GM12878 (cell line): ENCODE measurements around the gene TMEM161A. TPM values are rescaled to one million over a fixed set of nuclear protein-coding genes. Genes with fewer than 3 reads are reported as not detected.

Experiments used
- ATAC-seq: fragments of 200-7000 bp; cut with Tn5 transposase; 3 replicates; pipeline ENCODE4 v1.9.1; 2020; ENCODE audit warnings: mild to moderate bottlenecking, moderate library complexity
- BruUV-seq: library from RNA; stranded (reverse); fragments of 400-500 nt; replicated peaks from 2 replicates; lab custom pipeline; 2021; lab: Mats Ljungman, UMichigan
- CTCF ChIA-PET: fragments of 300-600 bp; sonication (Branson Sonifier 250); formaldehyde crosslinking; extraction: SDS; loops from one replicate; lab custom pipeline; 2021; ENCODE audit warnings: inconsistent platforms; lab: Yijun Ruan, JAX
- POLR2A ChIA-PET: fragments of 350-600 bp; formaldehyde crosslinking; extraction: SDS; loops from one replicate; lab custom pipeline; 2021; ENCODE audit warnings: inconsistent platforms; lab: Charles Lee
- RAD21 ChIA-PET: fragments of 300-600 bp; sonication (Branson Sonifier 250); formaldehyde crosslinking; loops from one replicate; lab custom pipeline; 2023; ENCODE audit warnings: antibody characterized with exemption; ENCODE audit not compliant: unreplicated experiment; lab: Charles Lee
- SMC1A ChIA-PET: fragments of 300-600 bp; sonication (Branson Sonifier 250); formaldehyde crosslinking; loops from one replicate; lab custom pipeline; 2023; ENCODE audit not compliant: unreplicated experiment, uncharacterized antibody; lab: Charles Lee
- DNase-seq: peaks from one replicate; pipeline ENCODE4 v3.0.0-alpha.2; 2011; ENCODE audit warnings: low read depth, low spot score
- FAIRE-seq: peaks from 3 replicates; lab custom pipeline; 2011; peaks lifted over from hg19 to GRCh38; lab: Jason Lieb, UNC
- H2AFZ ChIP-seq: 2 replicates; pipeline ENCODE4 v1.6.0; 2011; ENCODE audit warnings: low read depth, low read length, control low read depth; ENCODE audit not compliant: control insufficient read depth
- H3K27ac ChIP-seq: 2 replicates; pipeline ENCODE4 v1.5.1; 2011; ENCODE audit warnings: control low read depth; ENCODE audit not compliant: control insufficient read depth, insufficient read depth
- H3K27me3 ChIP-seq, 2 experiments: replicated peaks in 1 of 2; 2 replicates each; pipeline versions ENCODE4 v1.6.0 to v1.6.1; 2011; ENCODE audit warnings: low read length in 1 of 2; ENCODE audit not compliant: control insufficient read depth in 2 of 2, insufficient read depth in 2 of 2
- H3K36me3 ChIP-seq, 2 experiments: 2 replicates each; pipeline ENCODE4 v1.5.1; 2011; ENCODE audit warnings: low read length in 1 of 2; ENCODE audit not compliant: control insufficient read depth in 2 of 2, insufficient read depth in 2 of 2
- H3K4me1 ChIP-seq: 2 replicates; pipeline ENCODE4 v1.6.1; 2011; ENCODE audit warnings: mild to moderate bottlenecking, low read length, moderate library complexity, mixed read lengths; ENCODE audit not compliant: control insufficient read depth, insufficient read depth
- H3K4me2 ChIP-seq: 2 replicates; pipeline ENCODE4 v1.6.0; 2011; ENCODE audit warnings: control low read depth; ENCODE audit not compliant: control insufficient read depth, insufficient read depth
- H3K4me3 ChIP-seq: fragments of 200-600 bp; sonication (generic); 2 replicates; pipeline ENCODE4 v1.5.1; 2016
- H3K79me2 ChIP-seq: 2 replicates; pipeline ENCODE4 v1.6.0; 2011; ENCODE audit warnings: low read length; ENCODE audit not compliant: control insufficient read depth, insufficient read depth
- H3K9ac ChIP-seq: 2 replicates; pipeline ENCODE4 v1.8.0; 2011; ENCODE audit warnings: low read length, control low read depth, mixed read lengths; ENCODE audit not compliant: control insufficient read depth, insufficient read depth
- H3K9me3 ChIP-seq: replicated peaks from 3 replicates; pipeline ENCODE4 v1.5.1; 2011; ENCODE audit warnings: mild to moderate bottlenecking, low read length; ENCODE audit not compliant: control insufficient read depth, insufficient read depth
- H4K20me1 ChIP-seq: 2 replicates; pipeline ENCODE4 v1.6.0; 2011; ENCODE audit not compliant: control insufficient read depth, insufficient read depth
- ATF7 ChIP-seq: fragments of 450-650 bp; IDR thresholded peaks from 2 replicates; pipeline ENCODE4 v1.6.1; 2016; ENCODE audit warnings: low read depth, mild to moderate bottlenecking
- CEBPZ ChIP-seq: fragments of 150-350 bp; IDR thresholded peaks from 2 replicates; pipeline ENCODE4 v1.6.1; 2016; ENCODE audit warnings: low read depth, low read length
- CREM ChIP-seq: IDR thresholded peaks from 2 replicates; pipeline ENCODE4 v1.6.1; 2014; ENCODE audit warnings: antibody characterized with exemption, low read depth
- NFYA ChIP-seq: IDR thresholded peaks from 2 replicates; pipeline ENCODE4 v1.6.1; 2011; ENCODE audit warnings: low read depth, mild to moderate bottlenecking, low read length, improper control_type of control experiment, borderline replicate concordance
- PAX5 ChIP-seq: IDR thresholded peaks from 2 replicates; pipeline ENCODE4 v1.6.1; 2011; ENCODE audit warnings: low read depth, low read length, borderline replicate concordance
- POLR2A ChIP-seq: IDR thresholded peaks from 2 replicates; pipeline ENCODE4 v1.6.1; 2011; ENCODE audit warnings: low read depth, mild to moderate bottlenecking, low read length
- WGBS: methylation state at CpG from one replicate; pipeline ENCODE4 v1.1.6; 2016; ENCODE audit warnings: low lambda C conversion rate; ENCODE audit not compliant: insufficient replicate concordance, insufficient coverage; ENCODE audit errors: missing lambda C conversion rate; 5-methylcytosine and 5-hydroxymethylcytosine counted together
- in situ Hi-C: fragments of 300-500 bp; cut with MboI; formaldehyde crosslinking; loops from 9 replicates; pipeline ENCODE4 v1.14.3; 2018; ENCODE audit warnings: mixed read lengths
- intact Hi-C: fragments of 100-400 bp; cut with micrococcal nuclease; formaldehyde crosslinking; loops from one replicate; pipeline ENCODE4 v1.14.2; 2022; ENCODE audit not compliant: unreplicated experiment
- polyA plus RNA-seq, 11 experiments: library from polyadenylated mRNA; depleted of rRNA in 4 of 11; unstranded in 6 of 11; stranded (reverse) in 5 of 11; fragments of >200 nt; fragmentation: Nextera tagmentation in 4 of 11; fragmentation: Illumina TruSeq in 1 of 11; extraction: Ambion mirVana in 4 of 11; extraction: Trizol in 1 of 11; gene quantifications; 1 replicate in 1 of 11; 2 replicates in 10 of 11; pipeline versions ENCODE4 v1.2.1 to v1.2.3, GENCODE V29; 2011 to 2016; ENCODE audit warnings: inconsistent platforms in 2 of 11, missing spikeins in 2 of 11, low read depth in 1 of 11
- total RNA-seq, 4 experiments: library from RNA; depleted of rRNA in 3 of 4; stranded (reverse); fragments of >200 nt in 3 of 4; fragmentation: Illumina TruSeq in 1 of 4; extraction: Trizol in 1 of 4; gene quantifications; 2 replicates each; pipeline versions ENCODE4 v1.2.1 to v1.2.3, GENCODE V29; 2013 to 2021

The TMEM161A gene
- total and polyA plus RNA-seq, 10 of the 15 experiments (the other 5 are each of a cell fraction or from before 2014, with no cell fraction given), result 1.1 to 37.1 (median 19.0) TPM

DNA sequence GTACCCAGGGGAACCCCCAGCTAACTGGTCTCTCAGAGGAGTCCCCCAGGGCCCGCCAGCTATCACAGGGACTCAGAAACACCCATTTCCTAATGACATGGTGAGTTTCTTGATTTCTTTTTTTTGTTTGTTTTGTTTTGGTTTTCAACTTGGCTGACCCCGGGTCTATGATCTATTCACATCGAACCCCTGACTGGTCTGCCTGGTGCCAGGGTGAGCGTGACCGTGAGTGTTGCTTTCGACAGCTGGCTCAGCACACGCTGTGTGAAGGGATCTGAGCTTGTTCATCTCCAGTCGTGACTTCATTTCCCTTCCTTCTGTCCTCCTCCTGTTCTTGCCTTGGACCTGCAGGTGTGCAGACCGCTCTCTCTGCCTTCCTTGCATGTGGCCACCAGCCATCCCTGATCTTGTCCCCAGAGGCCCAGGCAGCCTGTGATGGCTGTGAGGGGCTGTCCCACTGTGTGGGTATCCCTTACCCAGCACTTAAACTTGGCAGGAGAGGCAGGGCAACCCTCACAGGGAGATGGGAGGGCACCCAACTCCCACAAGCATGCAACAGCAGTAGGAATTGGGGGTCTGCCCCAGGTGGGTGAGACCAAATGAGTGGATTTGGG, 26.2 kb downstream of the TMEM161A start:
- H3K9ac ChIP-seq, result no peak overlapping the region
- SMC1A ChIA-PET, result interaction anchor here (1.7 kb wide), 1 partner anchor 59 kb away, joined by 4 read pairs; no protein-coding TSS in a partner anchor
- no peak overlapping the region for H3K27ac ChIP-seq
- 52% methylated on average over 9 of the region's 9 CpGs for WGBS
- H2AFZ ChIP-seq, result no peak overlapping the region
- H3K4me3 ChIP-seq, result no peak overlapping the region
- no peaks in the 10 kb centered on the region for H3K27me3 ChIP-seq
- no peak overlapping the region for H3K4me2 ChIP-seq
- no peaks in the 10 kb centered on the region for H3K4me1 ChIP-seq
- H3K9me3 ChIP-seq, result no peaks in the 10 kb centered on the region
- H3K36me3 ChIP-seq, result no peaks in the 10 kb centered on the region
- intact Hi-C loops (loop anchor here (5.0 kb wide), 1 partner anchor 60 kb away; no protein-coding TSS in a partner anchor), in situ Hi-C loops (no loop called here)
- POLR2A ChIA-PET, result interaction anchor here (0.5 kb wide), 1 partner anchor 268 kb away, joined by 4 read pairs; no protein-coding TSS in a partner anchor
- H3K79me2 ChIP-seq, result no peaks in the 10 kb centered on the region
- H4K20me1 ChIP-seq, result no peaks in the 10 kb centered on the region
- RAD21 ChIA-PET, result interaction anchor here (0.8 kb wide), 1 partner anchor 47 kb away, joined by 3 read pairs; no protein-coding TSS in a partner anchor
- no TSS peak for BruUV-seq
- no peak for DNase-seq
- ATAC-seq, result no peak
- CTCF ChIA-PET, result interaction anchor here (1.1 to 1.4 kb wide), 3 partner anchors 57 to 63 kb away, joined by 3 read pairs; no protein-coding TSS in a partner anchor
- TF ChIP-seq NFYA (no peak), POLR2A (0 out of 2 replicates have a peak, but pooled peaks have one; percentile 16)
- FAIRE-seq, result no peak

DNA sequence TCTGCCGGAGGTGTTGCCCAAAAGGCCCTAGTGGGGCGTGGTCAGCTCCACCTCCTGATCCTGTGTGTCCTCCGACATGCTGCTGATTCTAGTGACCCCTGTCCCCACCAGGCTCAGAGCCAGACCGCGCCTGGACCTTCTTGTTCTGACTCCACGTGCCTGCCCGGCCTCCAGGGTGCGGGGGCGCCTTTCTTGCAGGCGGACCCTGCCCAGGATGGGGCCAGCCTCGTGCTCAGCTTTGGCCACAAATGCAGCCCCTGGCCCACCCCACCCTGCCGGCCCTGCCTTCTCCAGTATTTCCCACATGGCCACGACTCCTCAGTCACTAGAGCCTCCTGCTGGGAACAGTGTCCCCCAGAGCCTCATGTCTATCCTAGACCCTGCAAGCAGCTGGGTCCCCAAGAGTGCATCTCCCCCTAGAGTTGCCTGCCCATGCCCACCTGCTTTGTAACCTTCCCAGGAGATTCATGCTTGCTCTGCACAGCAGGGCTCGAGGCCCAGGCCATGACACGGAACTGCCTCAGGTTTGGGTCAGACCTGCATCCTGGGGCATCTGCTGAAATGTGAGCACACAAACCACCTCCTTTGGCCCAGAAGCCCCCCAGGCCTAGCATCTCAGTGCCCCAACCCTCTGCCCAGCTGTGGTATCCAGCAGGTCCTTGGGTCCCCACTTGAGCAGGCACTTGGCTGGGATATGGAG, 27.0 kb downstream of the TMEM161A start:
- Histone ChIP-seq H3K79me2 (no peaks in the 10 kb centered on the region), H3K4me1 (no peaks in the 10 kb centered on the region), H3K4me3 (no peak overlapping the region), H3K9me3 (no peaks in the 10 kb centered on the region), H3K27me3 (no peaks in the 10 kb centered on the region), H3K4me2 (no peak overlapping the region), H3K27ac (no peak overlapping the region), H2AFZ (no peak overlapping the region), H3K36me3 (no peaks in the 10 kb centered on the region), H4K20me1 (no peaks in the 10 kb centered on the region), H3K9ac (no peak overlapping the region)
- DNase-seq (no peak), FAIRE-seq (no peak), ATAC-seq (no peak)
- in situ Hi-C loops, result no loop called here
- TF ChIP-seq PAX5 (no peak), ATF7 (no peak), CEBPZ (no peak), CREM (no peak)
- SMC1A ChIA-PET, result interaction anchor here (1.7 kb wide), 1 partner anchor 59 kb away, joined by 4 read pairs; no protein-coding TSS in a partner anchor
- POLR2A ChIA-PET, result no interaction called here
- WGBS, result 78% methylated on average over 14 of the region's 15 CpGs
- RAD21 ChIA-PET, result interaction anchor here (0.8 kb wide), 1 partner anchor 46 kb away, joined by 3 read pairs; no protein-coding TSS in a partner anchor
- intact Hi-C loops, result loop anchor here (5.0 kb wide), 1 partner anchor 59 kb away; no protein-coding TSS in a partner anchor
- no TSS peak for BruUV-seq
- CTCF ChIA-PET, result interaction anchor here (1.1 to 1.4 kb wide), 2 partner anchors 56 to 63 kb away, joined by 3 read pairs; no protein-coding TSS in a partner anchor
